Fibroblast of pulmonary artery (primary cell): Measurements from ENCODE around the gene RANBP17.
A peak's percentile ranks its signal among the peaks of the same experiment; 100 is the strongest.

Experiments used
- DNase-seq: peaks from one replicate; pipeline ENCODE4 v3.0.0-alpha.2; 2010; ENCODE audit warnings: low read depth
- H3K4me3 ChIP-seq: replicated peaks from 2 replicates; pipeline ENCODE4 v1.5.1; 2011; ENCODE audit warnings: low read depth, mild to moderate bottlenecking, control low read depth, low read length, moderate library complexity
- CTCF ChIP-seq: IDR thresholded peaks from 2 replicates; pipeline ENCODE4 v1.5.1; 2011; ENCODE audit warnings: mild to moderate bottlenecking, control low read depth, low read length, inconsistent platforms; ENCODE audit errors: missing control alignments

Gene RANBP17

GRCh38 chr5:170848033-170848432, 13.8 kb upstream of the RANBP17 start:
- no peak overlapping the region for H3K4me3 ChIP-seq
- TF ChIP-seq CTCF: no peak
- DNase-seq: no peak

GRCh38 chr5:170849374-170849773, 12.4 kb upstream of the RANBP17 start:
- no peak for TF ChIP-seq CTCF
- DNase-seq: no peak
- H3K4me3 ChIP-seq: no peak overlapping the region

- no peak overlapping the region for H3K4me3 ChIP-seq
- TF ChIP-seq CTCF: no peak
- no peak for DNase-seq
Observed at GRCh38 chr5:170854566-170854965, 7.3 kb upstream of the RANBP17 start.

GRCh38 chr5:170857066-170857465, 4.8 kb upstream of the RANBP17 start:
- no peak for TF ChIP-seq CTCF
- no peak overlapping the region for H3K4me3 ChIP-seq
- no peak for DNase-seq

GRCh38 chr5:170860415-170860814, 1.4 kb upstream of the RANBP17 start:
- no peak for DNase-seq
- no peak overlapping the region for H3K4me3 ChIP-seq
- TF ChIP-seq CTCF: no peak

- no peak for DNase-seq
- TF ChIP-seq CTCF: no peak
- H3K4me3 ChIP-seq: peak overlapping the region; percentile 29
Observed at GRCh38 chr5:170860818-170861666, 776 bp upstream of the RANBP17 start.

- no peak for TF ChIP-seq CTCF
- no peak for DNase-seq
- peak overlapping the region; percentile 71 for H3K4me3 ChIP-seq
Observed at GRCh38 chr5:170861667-170861916, 226 bp upstream of the RANBP17 start.
